Ammon's horn (tissue), 1 donor: ENCODE measurements around the gene ALOXE3.
"Not testable (repeated sequence)": the region's sequence is repeated elsewhere in the genome, so short reads cannot be mapped to it uniquely, and the experiment has no call there.

Experiments
- DNase-seq: peaks from one replicate; pipeline ENCODE4 v3.0.0-alpha.2; 2016; ENCODE audit warnings: low spot score

Gene ALOXE3

GRCh38 chr17:8096541-8096940 is 21.8 kb downstream of the ALOXE3 start:
- no peak for DNase-seq

- DNase-seq, result no peak
These were observed 23.0 kb downstream of the ALOXE3 start for GRCh38 chr17:8095361-8095760.

GRCh38 chr17:8091033-8091687 is 27.2 kb downstream of the ALOXE3 start:
- no peak for DNase-seq

GRCh38 chr17:8089728-8090127 is 28.6 kb downstream of the ALOXE3 start:
- no peak for DNase-seq

- no peak for DNase-seq
These were observed 30.4 kb downstream of the ALOXE3 start for GRCh38 chr17:8087952-8088230.

GRCh38 chr17:8087075-8087951 is 31.0 kb downstream of the ALOXE3 start, which contains the start of gene ALOX12B:
TSS of gene ALOX12B (minus strand) at chr17:8087716. CDS start at chr17:8087442, 274 bp downstream.
- no peak for DNase-seq

GRCh38 chr17:8084250-8084649 is 34.1 kb downstream of the ALOXE3 start:
- DNase-seq, result no peak

- no peak for DNase-seq
These were observed 36.0 kb downstream of the ALOXE3 start for GRCh38 chr17:8082292-8082691.

- no peak for DNase-seq
These were observed 36.4 kb downstream of the ALOXE3 start for GRCh38 chr17:8081876-8082275.

GRCh38 chr17:8080799-8081219 is 37.5 kb downstream of the ALOXE3 start:
- DNase-seq, result no peak

- no peak for DNase-seq
These were observed 38.0 kb downstream of the ALOXE3 start for GRCh38 chr17:8080208-8080798.

- DNase-seq, result peak; percentile 60
These were observed 38.8 kb downstream of the ALOXE3 start for GRCh38 chr17:8079291-8080207.

- DNase-seq, result not testable (repeated sequence)
These were observed 40.4 kb downstream of the ALOXE3 start for GRCh38 chr17:8077939-8078338.

- DNase-seq, result no peak
These were observed 41.6 kb downstream of the ALOXE3 start for GRCh38 chr17:8076502-8077266.

- no peak for DNase-seq
These were observed 42.6 kb downstream of the ALOXE3 start for GRCh38 chr17:8075574-8076342.

GRCh38 chr17:8075081-8075480 is 43.2 kb downstream of the ALOXE3 start:
- no peak for DNase-seq

- DNase-seq, result no peak
These were observed 43.8 kb downstream of the ALOXE3 start for GRCh38 chr17:8074554-8074953.

GRCh38 chr17:8073627-8074484 is 44.5 kb downstream of the ALOXE3 start:
- peak; percentile 70 for DNase-seq

GRCh38 chr17:8072729-8073461 is 45.4 kb downstream of the ALOXE3 start:
- no peak for DNase-seq
